Measurements from ENCODE around the gene MYCL.
A peak's percentile ranks its signal among the peaks of the same experiment; 100 is the strongest.

The MYCL gene

DNA sequence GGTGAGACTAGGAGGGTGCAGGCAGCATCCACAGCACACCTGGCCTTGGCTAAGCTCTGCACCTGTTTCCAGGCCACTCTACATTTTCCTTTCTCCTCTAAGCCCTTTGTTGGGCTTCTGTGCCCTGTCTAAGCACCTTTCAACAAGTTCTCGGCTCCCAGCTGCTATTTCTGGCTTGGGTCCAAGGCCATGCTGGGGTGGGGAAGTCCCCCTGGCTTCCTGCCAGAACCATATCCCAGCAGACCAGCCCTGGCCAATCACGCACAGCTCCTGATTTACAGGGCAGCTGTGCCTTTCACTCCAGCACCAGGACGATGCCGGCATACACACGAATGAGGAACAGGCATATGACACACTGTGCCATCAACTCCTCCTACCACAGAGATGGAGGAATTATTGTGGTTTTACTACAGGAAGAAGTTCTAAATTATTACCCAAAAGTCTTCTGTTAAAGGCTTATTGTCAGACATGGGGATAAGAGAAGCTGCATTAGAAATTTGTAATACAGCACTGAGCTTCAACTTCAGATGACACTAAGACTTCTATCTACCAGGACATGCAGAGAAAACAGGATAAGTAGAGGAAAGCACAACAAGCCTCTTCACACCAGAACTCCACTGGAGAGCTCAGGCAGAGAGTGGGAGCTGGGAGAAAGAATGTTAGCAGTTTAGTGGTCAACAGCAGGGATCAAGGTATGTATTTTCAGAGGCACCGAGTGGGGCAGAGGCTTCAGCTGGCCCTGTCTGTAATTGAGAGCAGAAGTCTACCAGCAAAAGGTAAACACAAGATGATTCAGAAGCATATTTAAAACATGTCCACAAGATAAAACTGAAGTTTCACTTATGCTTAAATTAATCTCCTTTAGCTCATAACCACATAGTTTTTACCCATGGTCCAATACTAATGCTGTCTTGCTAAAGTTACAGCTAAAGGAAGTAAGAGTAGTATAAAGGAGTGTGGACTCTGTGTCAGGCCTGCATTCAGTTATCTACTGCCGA is 55.8 kb downstream of the MYCL start (continued):
- TF ChIP-seq ZNF138 (tag by site-specific recombination; IDR thresholded peaks at IDR 0.05; ENCODE audit: borderline replicate concordance): no peak
- peak; percentile 97 for TF ChIP-seq ZNF660 (tag by site-specific recombination; IDR thresholded peaks at IDR 0.05)

Data from HEK293 (cell line).